Measurements from ENCODE around the gene GNA12. TPM values are rescaled to one million over a fixed set of nuclear protein-coding genes. Genes with fewer than 3 reads are reported as not detected.
A peak's percentile ranks its signal among the peaks of the same experiment; 100 is the strongest.

The GNA12 gene
- total and polyA plus RNA-seq, 10 of the 15 experiments (the other 5 are each of a cell fraction or from before 2014, with no cell fraction given), result 1.9 to 51.8 (median 12.6) TPM

- 0 out of 2 replicates have a peak, but pooled peaks have one; percentile 50 for TF ChIP-seq ZNF207 (IDR thresholded peaks at IDR 0.05; ENCODE audit: borderline replicate concordance)
- no peak for TF ChIP-seq ZNF622 (IDR thresholded peaks at IDR 0.05)
- TF ChIP-seq FOXM1 (IDR thresholded peaks at IDR 0.05; ENCODE audit: low read depth, low read length), result no peak
- no peak for TF ChIP-seq IRF3 (IDR thresholded peaks at IDR 0.05)
- TF ChIP-seq RELA (IDR thresholded peaks at IDR 0.05; ENCODE audit: borderline replicate concordance, partially characterized antibody), result peak; percentile 74
- TF ChIP-seq CTCF (IDR thresholded peaks at IDR 0.05 in 2 of 3, conservative IDR thresholded peaks at IDR 0.05 in 1 of 3; ENCODE audit: control insufficient read depth in 2 of 3, extremely low read depth in 1 of 3, insufficient read depth in 1 of 3, low read depth in 3 of 3, low read length in 3 of 3), result peak; percentile 95 to 100 (median 100); a peak in 5 of 6 replicates
- peak; percentile 14; the same call in 1 of the 2 replicates for TF ChIP-seq POLR2AphosphoS5 (IDR thresholded peaks at IDR 0.05; ENCODE audit: low read length)
Observed at GRCh38 chr7:2709553-2710285, 134.4 kb downstream of the GNA12 start (continued).
